M059J (cell line): ENCODE measurements around the gene FOXO6. TPM values are rescaled to one million over a fixed set of nuclear protein-coding genes. Genes with fewer than 3 reads are reported as not detected.

ENCODE experiments used
- DNase-seq: peaks from one replicate; pipeline ENCODE4 v3.0.0-alpha.2; 2012; ENCODE audit warnings: low read depth
- total RNA-seq: library from RNA; depleted of rRNA; stranded (reverse); fragments of >200 nt; shearing (Covaris generic); gene quantifications from 2 replicates; pipeline ENCODE4 v1.2.3, GENCODE V29; 2014

Gene FOXO6
- total RNA-seq, 1 experiment from 2014 or later: 0.57 TPM

DNA sequence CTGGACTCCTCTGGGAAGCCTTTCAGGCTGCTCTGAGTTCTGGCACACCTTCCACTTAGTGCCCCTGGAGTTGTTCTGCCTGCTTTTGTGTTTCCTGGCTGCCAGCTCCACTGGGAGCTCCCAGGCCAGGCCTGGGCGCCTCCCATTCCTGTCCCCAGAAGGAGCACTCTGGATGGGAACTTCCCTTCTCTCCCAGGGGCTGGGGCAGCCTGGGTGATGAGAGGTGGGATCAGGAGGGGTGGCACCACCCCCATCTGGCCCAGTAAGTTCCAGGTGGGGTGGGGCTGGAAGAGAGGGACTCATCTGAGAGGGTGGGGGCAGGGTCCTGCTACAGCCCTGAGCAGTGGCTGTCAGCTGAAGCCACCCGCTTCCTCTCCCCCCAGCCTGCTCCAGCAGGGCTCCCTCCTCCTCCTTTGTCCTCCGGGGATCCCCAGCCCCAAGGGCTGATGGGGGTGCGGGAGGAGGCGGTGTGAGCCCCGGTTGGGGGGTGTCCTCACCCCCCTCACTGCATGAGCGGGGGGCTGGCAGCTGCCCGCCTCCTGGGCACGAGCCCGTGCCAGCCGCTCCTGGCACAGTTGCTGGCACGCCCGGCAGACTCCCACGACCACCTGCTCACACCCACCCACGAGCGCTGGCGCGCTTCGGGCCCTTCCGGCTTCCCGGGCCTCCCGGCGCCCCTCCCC lies 4.7 kb downstream of the FOXO6 start:
- DNase-seq: peak; percentile 57

DNA sequence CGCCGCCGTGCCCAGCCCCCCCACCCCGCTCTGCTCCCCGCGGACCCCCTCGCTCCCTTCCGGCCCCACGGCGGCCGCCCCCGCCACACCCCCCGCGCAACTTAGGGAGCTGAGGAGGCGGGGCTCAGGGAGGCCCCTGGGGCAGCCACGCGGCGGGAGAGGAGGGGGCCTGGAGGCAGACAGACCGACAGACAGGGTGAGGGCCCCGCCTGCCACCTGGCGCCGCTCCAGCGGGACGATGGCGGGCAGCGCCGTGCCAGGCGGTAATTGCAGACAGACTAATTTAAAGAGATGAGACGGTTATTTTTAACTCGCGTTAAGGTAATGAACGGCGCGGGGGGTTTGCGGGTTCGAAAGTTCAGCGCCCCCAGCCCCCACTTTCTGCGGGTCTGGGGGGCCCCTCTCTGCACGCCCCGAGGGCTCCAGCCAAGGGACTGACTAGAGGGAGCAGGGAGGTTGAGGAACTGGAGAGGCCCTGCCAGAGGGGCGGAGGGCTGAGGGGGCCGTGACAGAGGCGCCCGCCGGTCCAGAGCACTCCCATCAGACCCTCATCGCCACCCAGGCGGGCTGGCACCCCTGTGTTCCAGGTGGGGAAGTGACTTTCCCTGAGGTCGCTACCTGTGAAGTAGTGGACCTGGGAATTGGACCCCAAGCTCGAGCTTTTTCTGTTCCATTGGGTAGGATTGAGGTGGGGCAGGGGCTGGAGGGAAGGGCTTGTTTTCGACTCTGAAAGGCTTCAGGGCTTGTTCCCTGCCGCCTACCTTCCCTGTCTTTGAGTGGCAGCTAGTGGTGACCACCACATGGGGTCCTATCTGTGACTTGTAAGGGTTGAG lies 5.4 kb downstream of the FOXO6 start:
- DNase-seq: peak; percentile 44

DNA sequence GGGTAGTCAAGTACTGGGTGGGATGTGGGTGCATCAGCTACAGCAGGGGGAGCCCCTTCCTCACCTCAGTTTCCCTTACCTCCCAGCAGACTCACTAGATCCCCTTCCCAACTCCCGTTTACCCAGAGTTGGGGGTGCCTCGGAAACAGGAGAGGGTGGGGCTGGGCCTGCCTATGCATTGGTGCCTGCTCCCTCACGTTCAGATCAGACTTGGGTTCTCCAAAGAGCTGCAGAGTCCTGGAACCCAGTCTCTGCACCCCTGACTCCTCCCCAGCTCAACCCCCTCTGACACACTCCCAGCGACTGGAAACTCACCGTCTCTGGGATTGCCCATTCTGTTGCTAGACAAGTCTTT lies 6.0 kb downstream of the FOXO6 start:
- DNase-seq: no peak

DNA sequence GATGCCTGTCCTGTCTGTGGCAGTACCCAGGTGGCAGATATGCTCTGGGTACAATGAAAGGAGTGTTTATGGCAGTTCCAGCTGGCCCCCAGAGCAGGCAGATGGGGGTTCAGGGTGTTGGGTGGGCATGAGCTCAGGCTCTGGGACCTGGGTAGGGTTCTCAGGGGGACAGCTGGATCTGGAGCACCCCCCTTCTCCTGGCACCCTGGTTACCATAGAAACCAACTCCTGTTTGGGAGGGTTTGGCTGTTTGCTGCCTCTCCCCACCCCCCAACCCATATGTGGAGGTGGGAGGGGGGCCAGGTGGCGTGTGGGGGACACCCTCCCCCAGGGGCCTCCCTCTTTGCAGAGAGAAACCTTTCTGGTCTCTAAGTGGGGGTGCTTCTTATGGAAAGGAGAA lies 7.1 kb downstream of the FOXO6 start:
- DNase-seq: no peak

DNA sequence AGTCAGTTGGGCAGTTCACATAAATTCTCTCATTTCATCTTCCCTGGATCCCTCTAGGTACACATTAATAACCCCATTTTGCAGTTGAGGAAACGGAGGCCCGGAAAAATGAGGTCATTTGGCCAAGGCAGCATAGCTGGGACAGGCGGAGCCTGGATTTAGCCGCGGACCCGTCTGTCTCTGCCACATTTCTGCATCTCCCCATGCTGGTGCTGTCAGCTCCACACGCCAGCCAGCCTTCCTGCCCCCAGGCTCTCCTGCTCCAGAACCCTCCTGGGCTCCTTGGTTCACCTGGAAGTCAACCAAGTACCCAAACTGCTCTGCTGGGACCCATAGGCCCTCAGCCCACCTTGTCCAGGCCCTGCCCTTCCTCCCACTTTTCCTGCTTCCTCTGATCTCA lies 7.6 kb downstream of the FOXO6 start:
- DNase-seq: no peak

DNA sequence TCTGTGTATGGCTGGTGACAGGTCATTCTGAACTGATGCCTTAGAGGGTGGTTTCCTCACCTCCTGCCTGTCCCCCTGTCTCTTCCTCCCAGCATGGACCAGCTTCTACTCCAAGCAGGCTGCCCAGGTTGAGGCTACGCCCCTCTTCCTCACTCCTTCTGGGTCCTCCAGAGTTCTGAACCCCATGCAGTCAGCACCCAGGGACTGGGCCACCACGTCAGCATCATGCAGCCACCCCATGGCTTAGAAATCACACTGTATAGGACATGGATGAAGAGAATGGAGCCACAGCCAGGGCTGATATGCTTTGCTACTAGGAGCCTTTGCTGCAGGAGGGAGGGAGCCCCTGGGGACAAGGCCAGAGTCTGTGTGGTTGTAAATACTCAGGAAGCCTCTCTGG lies 8.3 kb downstream of the FOXO6 start:
- DNase-seq: no peak

DNA sequence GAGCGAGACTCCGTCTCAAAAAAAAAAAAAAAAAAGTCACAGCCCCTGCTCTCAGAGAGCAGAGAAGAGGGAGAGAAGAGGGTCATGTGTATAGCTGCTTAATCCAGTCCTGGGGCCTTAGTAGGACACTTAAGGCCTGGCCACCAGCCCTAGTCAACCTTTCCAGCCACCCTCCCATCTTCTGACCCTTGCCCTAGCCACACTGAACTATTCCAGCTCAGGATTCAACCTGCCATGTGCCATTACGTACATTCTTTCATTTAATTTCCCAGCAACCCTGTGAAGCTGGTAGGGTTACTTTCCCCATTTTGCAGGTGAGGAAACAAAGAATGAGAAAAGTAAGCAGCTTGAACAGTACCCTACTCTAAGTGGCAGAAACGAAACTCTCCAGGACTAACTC lies 9.0 kb downstream of the FOXO6 start:
- no peak for DNase-seq

DNA sequence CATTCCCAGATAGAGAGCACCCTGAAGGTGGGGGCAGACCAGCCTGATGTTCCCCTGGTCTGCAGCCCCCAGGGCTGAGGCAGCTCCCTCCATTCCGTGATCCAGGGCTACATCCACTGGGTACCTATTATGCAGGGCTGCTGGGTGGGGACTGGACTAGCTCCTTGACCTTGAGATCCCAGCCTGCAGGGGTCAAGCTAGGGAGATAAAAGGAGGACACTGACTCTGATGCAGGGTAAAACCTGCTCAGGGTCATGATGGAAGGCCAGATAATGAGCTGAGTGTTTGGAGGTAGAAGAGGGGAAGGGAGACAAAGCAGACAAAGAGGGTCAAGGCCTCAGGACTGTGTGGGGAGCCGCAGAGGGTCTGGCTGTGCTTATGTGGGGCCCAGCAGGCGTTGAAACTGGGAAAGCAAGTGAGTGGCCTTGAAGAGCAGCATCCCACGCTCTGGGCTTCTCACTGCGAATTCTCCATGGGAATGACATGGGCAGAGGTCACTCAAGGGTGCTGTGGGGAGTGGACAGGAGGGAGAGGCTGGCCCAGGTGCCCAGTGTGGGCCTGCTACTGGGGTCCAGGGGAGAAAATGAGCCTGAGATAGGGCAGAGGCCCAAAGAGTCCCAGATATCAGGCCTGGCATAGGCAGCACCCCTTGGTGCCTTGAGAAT lies 9.7 kb downstream of the FOXO6 start:
- DNase-seq: no peak

DNA sequence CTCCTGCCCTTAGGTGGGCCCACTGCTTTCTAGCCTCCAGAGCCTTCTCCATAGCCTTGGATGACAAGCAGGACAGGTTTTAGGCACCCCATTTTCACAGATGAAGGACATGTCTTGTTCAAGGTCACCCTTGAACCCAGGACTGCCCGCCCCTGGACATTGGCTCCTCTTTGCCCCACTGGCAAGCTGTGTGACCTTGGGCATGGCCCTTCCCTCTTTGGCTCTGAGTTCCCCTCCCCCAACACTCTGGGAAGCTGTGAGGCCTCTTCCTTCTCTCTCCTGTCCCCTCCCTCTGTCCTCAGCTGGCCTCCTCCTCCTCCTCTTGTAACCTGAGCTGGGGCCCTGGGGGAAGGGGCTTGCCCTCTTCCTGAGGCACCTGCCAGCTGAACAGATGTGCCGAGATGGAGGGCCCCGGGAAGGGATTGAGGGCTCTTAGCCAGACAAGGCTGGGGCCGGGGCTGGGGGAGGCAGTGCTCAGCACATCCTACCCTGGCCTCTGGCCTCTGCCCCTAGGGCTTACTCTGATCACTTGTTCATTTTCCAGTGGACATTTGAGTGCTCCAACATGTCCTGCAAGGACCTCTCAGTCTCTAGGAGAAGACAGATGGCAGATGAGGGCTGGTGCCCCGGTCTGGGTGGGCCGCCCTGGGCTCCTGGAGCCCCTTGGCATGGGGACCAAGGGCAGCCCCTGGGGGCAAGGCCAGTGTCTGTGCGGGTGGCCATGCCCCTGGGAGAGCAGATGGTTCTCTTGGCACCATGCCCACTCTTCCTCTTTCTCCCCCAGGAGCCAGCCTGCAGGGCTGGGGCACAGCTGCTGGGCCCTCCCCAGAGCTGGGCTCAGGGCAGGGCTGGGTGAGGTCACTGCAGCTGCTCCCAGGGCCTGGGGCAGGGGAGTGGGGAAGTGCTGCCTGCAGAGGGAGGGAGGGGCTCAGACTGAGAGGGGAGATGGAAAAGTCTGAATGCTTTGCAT lies 10.7 kb downstream of the FOXO6 start:
- DNase-seq: peak; percentile 67

DNA sequence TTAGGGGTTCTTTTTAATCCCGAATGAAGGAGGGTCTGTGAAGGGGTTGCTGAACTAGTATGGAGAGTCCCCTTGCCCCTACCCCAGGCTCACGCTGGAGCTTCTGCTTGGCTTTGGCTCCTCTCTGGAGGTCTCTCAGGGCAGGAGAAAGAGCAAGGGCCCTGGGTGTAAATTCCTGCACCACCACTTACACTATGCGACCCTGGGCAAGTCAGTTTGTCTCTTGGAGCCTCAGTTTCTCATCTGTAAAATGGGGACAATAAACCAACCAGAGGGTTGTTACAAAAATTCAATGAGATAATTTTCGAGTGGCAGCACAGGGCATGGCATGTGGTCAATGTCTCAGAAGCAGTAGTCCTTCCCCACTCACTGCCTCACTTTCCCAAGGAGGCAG lies 11.4 kb downstream of the FOXO6 start:
- no peak for DNase-seq

DNA sequence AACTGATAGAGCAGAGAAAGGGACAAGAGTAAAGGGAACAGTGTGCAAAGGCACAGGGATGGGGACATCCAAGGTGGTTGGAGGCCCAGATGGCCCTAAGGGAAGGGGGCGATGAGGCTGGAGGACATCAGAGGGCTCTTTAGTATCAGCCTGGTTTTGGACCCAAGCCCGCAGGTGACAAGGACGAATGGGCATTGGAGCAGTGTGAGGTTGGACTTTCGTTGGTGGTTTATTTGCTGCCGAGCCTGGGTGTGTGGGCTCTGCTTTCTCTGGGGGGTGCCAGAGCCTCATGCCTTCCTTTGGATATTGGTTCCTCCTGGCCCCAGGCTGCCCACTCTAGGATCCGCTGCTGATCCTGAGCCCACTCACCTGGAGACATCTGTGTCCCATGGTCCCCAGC lies 12.1 kb downstream of the FOXO6 start:
- no peak for DNase-seq

DNA sequence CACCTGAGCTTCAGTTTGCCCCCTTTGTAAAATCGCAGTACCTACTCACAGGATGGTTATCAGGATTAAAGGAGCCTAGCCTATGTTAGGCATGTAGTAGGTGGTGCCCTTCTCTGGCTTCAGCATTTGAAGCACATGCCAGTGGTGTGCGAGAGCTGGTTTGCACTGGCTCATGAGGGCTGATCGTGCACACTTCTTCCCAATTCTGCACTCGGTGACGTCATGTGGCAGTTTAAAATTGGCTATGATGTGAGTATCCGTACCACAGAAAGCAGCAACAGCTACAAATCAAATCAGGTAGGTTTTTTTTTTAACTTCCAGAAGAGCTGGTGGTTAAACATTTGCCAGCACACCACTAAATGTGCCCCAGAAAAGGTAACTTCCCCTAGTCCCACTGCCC lies 13.5 kb downstream of the FOXO6 start:
- DNase-seq: no peak

DNA sequence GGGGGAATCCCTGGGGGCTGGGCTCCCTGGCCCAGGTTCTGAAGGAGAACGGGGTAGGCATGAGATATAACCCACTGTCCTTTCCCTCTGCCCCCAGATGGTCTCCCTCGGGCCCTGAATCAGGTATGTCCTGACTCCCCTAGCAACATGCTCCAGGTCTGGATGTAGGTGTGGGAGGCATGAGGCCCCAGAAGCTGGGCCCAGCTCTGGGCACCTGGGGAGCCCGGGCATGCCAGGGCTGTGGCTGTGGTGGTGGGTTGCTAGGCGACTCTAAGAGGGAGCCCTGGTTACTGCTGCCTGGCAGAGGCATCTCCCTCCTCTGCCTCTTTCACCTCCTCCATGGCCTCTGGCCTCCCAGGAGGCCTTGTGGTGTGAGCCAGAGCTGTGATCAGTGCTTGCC lies 16.2 kb downstream of the FOXO6 start:
- no peak for DNase-seq

DNA sequence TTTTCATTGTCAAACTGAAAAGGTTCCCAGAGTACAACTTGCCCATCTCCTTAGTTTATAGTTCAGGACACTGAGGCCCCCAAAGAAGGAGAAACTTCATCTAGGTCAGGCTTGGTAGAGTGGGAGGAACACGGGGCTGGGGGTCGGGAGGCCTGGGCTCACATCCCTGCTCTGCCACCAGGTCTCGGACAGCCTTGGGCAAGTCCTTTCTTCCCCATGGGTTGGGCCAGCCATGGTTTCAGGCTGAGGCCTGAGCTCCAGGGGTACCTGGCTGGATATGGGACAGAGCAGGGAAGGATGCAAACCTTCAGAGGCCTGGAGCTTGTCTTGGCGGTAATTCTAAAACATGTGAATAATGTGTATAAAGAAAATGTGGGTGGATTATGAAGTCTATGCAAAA lies 17.0 kb downstream of the FOXO6 start:
- DNase-seq: no peak

DNA sequence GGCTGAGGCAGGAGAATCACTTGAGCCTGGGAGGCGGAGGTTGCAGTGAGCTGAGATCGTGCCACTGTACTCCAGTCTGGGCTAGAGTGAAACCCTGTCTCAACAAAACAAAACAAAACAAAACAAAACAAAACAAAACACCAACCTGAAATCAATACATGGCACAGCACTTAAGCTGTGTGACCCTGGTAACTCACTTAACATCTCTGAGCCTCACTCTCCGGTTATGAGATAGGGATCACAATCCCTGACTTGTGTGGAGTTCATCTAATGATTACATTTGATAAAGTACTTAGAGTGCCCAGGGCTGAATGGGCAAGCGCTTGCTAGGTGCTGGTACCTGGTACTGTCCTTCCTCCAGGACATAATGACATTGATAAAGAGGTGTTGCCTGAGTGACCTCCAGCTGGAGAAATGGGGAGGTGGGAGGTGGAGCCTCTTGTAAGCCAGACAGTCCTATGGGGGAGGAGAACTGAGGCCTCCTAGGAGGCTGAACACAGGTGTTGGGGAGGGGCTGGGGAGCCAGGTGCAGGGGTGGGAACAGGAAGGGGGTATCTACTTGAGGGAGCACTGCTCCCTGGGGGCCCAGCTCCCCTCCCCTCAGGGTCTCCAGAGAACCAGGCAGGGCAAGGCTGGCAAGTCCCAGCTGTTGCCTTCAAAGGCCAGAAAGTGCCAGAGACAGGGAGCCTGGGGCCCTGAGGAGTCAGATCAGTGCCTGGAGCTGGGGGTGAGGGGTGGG lies 17.9 kb downstream of the FOXO6 start:
- no peak for DNase-seq

DNA sequence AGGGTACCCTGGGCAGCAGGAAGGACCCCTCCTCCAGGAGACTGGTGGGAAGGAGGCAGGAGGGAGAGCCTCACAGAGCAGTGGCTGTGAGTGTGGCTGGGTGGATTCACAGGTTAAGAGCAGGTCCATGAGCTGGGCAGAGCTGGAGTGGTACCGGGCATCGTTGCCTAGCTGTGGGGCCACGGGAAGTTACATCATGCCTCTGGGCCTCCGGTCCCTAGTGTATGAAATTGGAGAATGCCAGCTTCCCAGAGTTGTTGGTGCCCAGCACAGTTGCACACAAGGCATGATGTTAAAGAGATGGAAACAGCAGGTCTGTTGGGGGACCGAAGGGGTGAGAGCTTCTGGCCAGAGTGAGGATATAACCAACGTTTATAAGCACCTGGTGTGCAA lies 18.5 kb downstream of the FOXO6 start:
- DNase-seq: no peak

DNA sequence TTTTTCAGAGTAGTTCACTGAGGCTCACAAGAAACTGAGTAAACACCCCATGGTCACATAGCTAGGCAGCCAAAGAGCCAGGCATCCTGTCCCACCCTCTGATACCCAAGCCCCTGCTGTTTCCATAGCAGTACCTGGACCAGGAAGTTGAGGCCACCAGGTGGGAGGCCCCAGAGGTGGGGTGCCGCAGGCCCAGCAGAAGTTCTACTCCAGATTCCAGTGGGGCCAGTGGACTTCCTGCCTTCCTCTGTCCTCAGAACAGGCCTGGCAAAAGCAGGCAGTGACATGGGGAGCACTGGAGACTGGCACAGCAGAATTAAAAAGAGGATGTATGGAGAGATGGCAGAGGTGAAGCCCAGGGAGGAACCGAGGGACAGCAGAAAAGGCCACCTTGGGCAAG lies 19.0 kb downstream of the FOXO6 start:
- DNase-seq: no peak

DNA sequence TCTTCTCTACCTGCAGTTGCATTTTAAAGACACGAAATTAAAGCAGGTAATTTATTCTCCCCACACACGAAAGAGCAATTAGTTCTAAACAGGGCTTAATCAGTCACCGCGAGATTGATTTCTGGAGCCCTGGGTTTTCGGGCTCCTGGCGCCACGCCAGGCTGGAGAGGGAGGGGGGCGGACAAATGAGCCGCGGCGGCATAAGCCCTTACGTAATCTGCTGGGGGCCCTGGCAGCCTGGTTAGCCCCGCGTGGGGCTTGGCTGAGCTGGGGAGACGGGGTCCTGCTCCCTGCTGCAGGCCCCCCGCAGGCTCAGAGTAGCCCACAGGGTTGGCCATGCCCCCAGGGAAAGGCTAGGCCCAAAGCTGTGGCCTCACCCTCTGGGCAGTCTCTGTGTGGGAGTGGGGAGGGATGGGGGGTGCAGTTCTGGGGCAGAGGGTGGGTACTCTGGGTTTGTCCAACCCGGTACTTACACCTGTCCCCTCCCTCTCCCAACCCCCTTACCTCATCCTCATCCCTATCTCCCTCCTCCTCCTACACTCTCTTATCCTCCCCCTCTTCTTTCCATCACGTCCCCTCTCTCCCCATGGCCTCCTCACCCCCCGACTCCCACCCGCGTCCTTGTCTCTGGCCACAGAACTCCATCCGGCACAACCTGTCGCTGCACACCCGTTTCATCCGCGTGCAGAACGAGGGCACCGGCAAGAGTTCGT lies 19.9 kb downstream of the FOXO6 start:
- DNase-seq: peak; percentile 48

DNA sequence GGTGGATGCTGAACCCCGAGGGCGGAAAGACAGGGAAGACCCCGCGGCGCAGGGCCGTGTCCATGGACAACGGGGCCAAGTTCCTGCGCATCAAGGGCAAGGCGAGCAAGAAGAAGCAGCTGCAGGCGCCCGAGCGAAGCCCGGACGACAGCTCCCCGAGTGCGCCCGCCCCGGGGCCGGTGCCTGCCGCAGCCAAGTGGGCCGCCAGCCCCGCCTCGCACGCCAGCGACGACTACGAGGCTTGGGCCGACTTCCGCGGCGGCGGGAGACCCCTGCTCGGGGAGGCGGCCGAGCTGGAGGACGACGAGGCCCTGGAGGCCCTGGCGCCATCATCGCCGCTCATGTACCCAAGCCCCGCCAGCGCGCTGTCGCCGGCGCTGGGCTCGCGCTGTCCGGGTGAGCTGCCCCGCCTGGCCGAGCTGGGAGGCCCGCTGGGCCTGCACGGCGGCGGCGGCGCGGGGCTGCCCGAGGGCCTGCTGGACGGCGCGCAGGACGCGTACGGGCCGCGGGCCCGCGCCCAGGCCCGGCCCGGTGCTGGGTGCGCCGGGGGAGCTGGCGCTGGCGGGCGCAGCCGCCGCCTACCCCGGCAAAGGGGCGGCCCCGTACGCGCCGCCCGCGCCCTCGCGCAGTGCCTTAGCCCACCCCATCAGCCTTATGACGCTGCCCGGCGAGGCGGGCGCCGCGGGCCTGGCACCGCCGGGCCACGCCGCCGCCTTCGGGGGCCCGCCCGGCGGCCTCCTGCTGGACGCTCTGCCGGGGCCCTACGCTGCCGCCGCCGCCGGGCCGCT lies 20.7 kb downstream of the FOXO6 start:
- peak; percentile 66 for DNase-seq
